Pancreas (tissue), 10 donors: ENCODE measurements around the gene KDM4C. TPM values are rescaled to one million over a fixed set of nuclear protein-coding genes. Genes with fewer than 3 reads are reported as not detected.
"Not testable (repeated sequence)": the region's sequence is repeated elsewhere in the genome, so short reads cannot be mapped to it uniquely, and the experiment has no call there.

Experiments used
- ATAC-seq, 4 donors: fragments of 200-7000 bp; cut with Tn5 transposase; one replicate each; pipeline versions ENCODE4 v1.8.0 to v1.9.1; 2020; ENCODE audit warnings: mild to moderate bottlenecking in 4 of 4, moderate library complexity in 4 of 4
- DNase-seq, 6 donors: peaks; one replicate each; pipeline ENCODE4 v3.0.0-alpha.2; 2020
- FAIRE-seq: peaks from 2 replicates; lab custom pipeline; 2012; peaks lifted over from hg19 to GRCh38; lab: Jason Lieb, UNC
- H3K27ac ChIP-seq, 4 donors: fragments of 200-600 bp; sonication (generic); 1 replicate in 3 of 4; 2 replicates in 1 of 4; pipeline versions ENCODE4 v1.5.0 to v1.8.0; 2020
- H3K27me3 ChIP-seq, 4 donors: fragments of 200-600 bp; one replicate each; pipeline ENCODE4 v1.8.0; 2021
- H3K36me3 ChIP-seq, 3 donors: fragments of 200-600 bp; sonication (generic) in 1 of 3; one replicate each; pipeline versions ENCODE4 v1.5.0 to v1.8.0; 2020 to 2021
- H3K4me1 ChIP-seq, 3 donors: fragments of 200-600 bp; one replicate each; pipeline ENCODE4 v1.8.0; 2021
- H3K4me3 ChIP-seq, 4 donors: fragments of 200-600 bp; sonication (generic) in 2 of 4; one replicate each; pipeline versions ENCODE4 v1.5.0 to v1.8.0; 2020 to 2021
- H3K9me3 ChIP-seq, 4 donors: fragments of 200-600 bp; one replicate each; pipeline ENCODE4 v1.8.0; 2021
- WGBS, 2 donors: extraction: QIAGEN DNeasy Blood & Tissue Kit; methylation state at CpG; one replicate each; pipeline ENCODE4 v1.1.7; 2013; 5-methylcytosine and 5-hydroxymethylcytosine counted together
- intact Hi-C, 3 donors: fragments of 100-400 bp; cut with DNase I; formaldehyde crosslinking; loops; one replicate each; pipeline versions ENCODE4 v1.11.1 to v1.14.2; 2022
- polyA plus RNA-seq, 2 donors: library from polyadenylated mRNA; stranded (reverse); fragments of 200-250 nt; gene quantifications; one replicate each; pipeline ENCODE4 v1.2.3, GENCODE V29; 2013
- total RNA-seq, 6 donors: library from RNA; stranded (reverse); fragmentation: NEBNext Ultra II Directional in 4 of 6; extraction: Animal tissue kit (Norgen Biotek cat#: 25700) in 4 of 6; gene quantifications; one replicate each; pipeline versions ENCODE4 v1.2.1 to v1.2.4, GENCODE V29; 2021 to 2023
- TF ChIP-seq, protein P1 (sequence below), 4 donors: fragments of 200-600 bp; sonication (generic) in 3 of 4; IDR thresholded peaks; one replicate each; pipeline versions ENCODE4 v1.5.0 to v1.8.0; 2021; ENCODE audit warnings: antibody characterized with exemption in 4 of 4
- donor health status: healthy with polysubstance abuse.
- donor health status: DM: no; HTN: no; CAD: no; lungs with moderate emphysema.
- donor health status: DM: no; HTN: no; CAD: no.
- donor health status: control.
- donor health status: control.
- donor health status: Bipolar disorder and iron deficiency.
- donor health status: DM: yes; HTN: yes; CAD: no.
- donor health status: DM: no; HTN: no; CAD: no.
- donor health status: DM: no; HTN: no; CAD: no.
- donor health status: DM: yes; HTN: yes; CAD: no.

The KDM4C gene
- total RNA-seq (10 to 100 TPM; 18.4 to 30.8 (median 21.1) TPM), polyA plus RNA-seq (10 to 100 TPM; 10.5 to 15.1 TPM)

DNA sequence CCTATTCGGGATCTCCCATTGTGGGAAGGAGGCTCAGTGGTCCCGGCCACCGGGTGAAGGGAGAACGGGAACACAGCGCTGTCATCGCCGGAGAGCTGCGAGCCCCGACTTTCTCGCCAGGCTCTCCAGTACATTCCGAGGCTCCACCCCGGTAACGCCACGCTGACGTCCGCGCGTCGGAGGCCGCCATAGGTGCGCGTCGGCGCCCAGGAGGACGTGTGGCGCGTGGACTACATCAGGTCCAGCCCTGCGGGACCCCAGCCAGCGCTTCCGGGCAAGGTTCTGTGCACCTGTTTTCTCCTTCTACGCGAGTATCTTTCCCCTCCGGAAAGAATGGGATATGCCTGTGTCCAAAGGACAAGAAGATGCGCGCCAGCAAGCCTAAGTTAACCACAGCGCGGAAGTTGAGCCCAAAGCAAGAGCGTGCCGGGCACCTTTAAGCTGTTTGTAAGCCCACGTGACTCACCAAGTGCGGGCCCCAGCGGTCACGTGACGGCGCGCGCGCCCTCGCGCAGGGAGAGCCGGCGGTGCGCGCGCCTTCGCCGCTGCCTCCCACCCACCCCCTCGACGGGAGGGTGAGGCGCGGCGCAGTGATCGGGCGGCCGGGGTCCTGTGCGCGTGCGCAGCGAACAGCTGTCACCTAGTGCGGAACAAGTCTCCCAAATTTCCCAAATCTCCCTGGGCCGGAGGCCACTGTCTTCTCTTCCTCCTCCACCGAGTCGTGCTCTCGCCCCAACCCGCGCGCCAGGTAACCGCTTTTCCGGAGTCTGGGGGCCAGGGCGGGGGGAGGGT is at the start of gene KDM4C:
TSS of gene KDM4C (plus strand) at position 518 of the 792 bp plus-strand sequence. CDS start 35,016 bp downstream, outside the sequence.
- H3K36me3 ChIP-seq: no peaks in the 10 kb centered on the region
- 0% methylated on average over 75 to 80 of the region's 80 CpGs for WGBS, 2 donors
- TF ChIP-seq, protein P1, sequence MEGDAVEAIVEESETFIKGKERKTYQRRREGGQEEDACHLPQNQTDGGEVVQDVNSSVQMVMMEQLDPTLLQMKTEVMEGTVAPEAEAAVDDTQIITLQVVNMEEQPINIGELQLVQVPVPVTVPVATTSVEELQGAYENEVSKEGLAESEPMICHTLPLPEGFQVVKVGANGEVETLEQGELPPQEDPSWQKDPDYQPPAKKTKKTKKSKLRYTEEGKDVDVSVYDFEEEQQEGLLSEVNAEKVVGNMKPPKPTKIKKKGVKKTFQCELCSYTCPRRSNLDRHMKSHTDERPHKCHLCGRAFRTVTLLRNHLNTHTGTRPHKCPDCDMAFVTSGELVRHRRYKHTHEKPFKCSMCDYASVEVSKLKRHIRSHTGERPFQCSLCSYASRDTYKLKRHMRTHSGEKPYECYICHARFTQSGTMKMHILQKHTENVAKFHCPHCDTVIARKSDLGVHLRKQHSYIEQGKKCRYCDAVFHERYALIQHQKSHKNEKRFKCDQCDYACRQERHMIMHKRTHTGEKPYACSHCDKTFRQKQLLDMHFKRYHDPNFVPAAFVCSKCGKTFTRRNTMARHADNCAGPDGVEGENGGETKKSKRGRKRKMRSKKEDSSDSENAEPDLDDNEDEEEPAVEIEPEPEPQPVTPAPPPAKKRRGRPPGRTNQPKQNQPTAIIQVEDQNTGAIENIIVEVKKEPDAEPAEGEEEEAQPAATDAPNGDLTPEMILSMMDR (IDR thresholded peaks at IDR 0.05): no peak
- no peak for FAIRE-seq
- ATAC-seq: peak; percentile 86 to 93 (median 87)
- peak within 1 kb of the TSS; percentile 86 to 99 (median 96) for H3K4me3 ChIP-seq
- intact Hi-C loops: no loop called here
- DNase-seq: peak; percentile 94 to 99 (median 96)
- peak within 1 kb of the TSS; percentile 94 to 99 (median 97) for H3K27ac ChIP-seq
- peaks cover 5 to 19% (median 9%) of the 10 kb centered on the region in 3 donors for H3K4me1 ChIP-seq
- H3K9me3 ChIP-seq: no peaks in the 10 kb centered on the region
- H3K27me3 ChIP-seq: no peaks in the 10 kb centered on the region

DNA sequence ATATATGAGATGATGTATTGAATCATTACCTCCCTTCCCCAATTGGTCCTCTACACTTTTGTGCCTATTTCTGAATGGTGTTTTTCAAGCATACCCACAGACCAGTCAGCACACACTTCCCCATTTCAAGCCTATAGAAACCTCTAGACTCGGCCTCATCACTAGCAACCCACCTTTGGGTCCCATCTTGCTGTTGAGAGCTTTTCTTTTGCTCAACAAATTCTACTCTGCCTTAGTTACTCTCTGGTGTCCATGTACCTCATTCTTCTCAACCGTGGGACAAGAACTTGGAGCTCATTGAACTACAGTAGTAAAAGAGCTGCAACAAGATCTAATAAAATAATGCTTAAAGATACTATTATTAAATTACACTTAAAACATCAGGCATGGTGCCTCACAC is 49.0 kb upstream of the KDM4C start:
- no peaks in the 10 kb centered on the region for H3K27me3 ChIP-seq
- FAIRE-seq (no peak), ATAC-seq (no peak), DNase-seq (no peak)
- no peak overlapping the region for H3K27ac ChIP-seq
- intact Hi-C loops: no loop called here
- H3K4me3 ChIP-seq: no peak overlapping the region
- 81 to 87% methylated on average over 2 of the region's 2 CpGs for WGBS, 2 donors
- H3K4me1 ChIP-seq: peaks cover 0 to 3% (median 0%) of the 10 kb centered on the region in 3 donors
- H3K9me3 ChIP-seq: no peaks in the 10 kb centered on the region
- no peaks in the 10 kb centered on the region for H3K36me3 ChIP-seq
- TF ChIP-seq, protein P1 (IDR thresholded peaks at IDR 0.05): no peak

DNA sequence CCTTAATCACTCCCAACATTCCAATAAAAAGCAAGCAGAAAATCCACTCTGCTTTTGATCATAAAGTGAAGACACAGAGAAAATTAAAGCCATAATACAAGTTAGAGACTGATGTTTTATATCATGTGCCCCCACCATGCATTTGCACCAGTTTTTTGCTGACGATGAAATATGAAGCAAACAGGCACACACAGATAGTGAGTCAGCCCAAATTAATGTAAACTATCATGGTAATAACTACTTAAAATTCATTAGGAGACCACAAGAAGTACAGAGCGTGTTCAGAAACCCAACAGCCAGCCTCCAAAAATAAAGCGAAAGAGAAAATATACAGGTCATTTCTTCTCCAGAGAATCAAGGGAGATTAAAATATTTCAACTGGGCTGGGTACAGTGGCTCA is 46.4 kb upstream of the KDM4C start:
- 83 to 90% methylated on average over 3 of the region's 3 CpGs for WGBS, 2 donors
- DNase-seq (no peak), FAIRE-seq (no peak), ATAC-seq (no peak)
- Histone ChIP-seq H3K27ac (no peak overlapping the region), H3K9me3 (no peaks in the 10 kb centered on the region), H3K27me3 (no peaks in the 10 kb centered on the region), H3K4me1 (peaks cover 0 to 4% (median 0%) of the 10 kb centered on the region in 3 donors), H3K4me3 (no peak overlapping the region), H3K36me3 (no peaks in the 10 kb centered on the region)
- TF ChIP-seq, protein P1 (IDR thresholded peaks at IDR 0.05): no peak
- intact Hi-C loops: no loop called here

DNA sequence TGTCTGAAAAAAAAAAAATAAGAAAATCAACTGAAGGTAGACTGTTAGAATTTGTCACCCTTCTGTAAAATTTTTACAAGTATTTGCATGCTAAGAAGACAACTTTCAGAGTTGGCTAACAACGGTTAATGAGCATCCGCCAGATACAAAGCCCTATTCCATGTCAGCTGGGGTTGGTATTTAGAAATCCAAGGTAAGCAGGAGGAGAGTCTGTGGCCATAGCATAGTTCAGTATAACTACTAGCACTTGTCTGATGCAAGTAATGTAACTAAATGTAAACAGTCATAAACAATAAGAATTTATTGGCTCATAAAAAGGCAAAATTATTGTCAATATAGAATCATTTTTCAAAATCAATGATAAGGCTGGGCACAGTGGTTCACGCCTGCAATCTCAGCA is 45.7 kb upstream of the KDM4C start:
- FAIRE-seq (no peak), DNase-seq (no peak), ATAC-seq (no peak)
- intact Hi-C loops: no loop called here
- Histone ChIP-seq H3K36me3 (no peaks in the 10 kb centered on the region), H3K9me3 (no peaks in the 10 kb centered on the region), H3K27me3 (no peaks in the 10 kb centered on the region), H3K4me1 (peaks cover 0 to 4% (median 0%) of the 10 kb centered on the region in 3 donors), H3K27ac (no peak overlapping the region), H3K4me3 (no peak overlapping the region)
- TF ChIP-seq, protein P1 (IDR thresholded peaks at IDR 0.05): no peak
- WGBS, 2 donors: 78 to 80% methylated on average over 3 of the region's 3 CpGs

DNA sequence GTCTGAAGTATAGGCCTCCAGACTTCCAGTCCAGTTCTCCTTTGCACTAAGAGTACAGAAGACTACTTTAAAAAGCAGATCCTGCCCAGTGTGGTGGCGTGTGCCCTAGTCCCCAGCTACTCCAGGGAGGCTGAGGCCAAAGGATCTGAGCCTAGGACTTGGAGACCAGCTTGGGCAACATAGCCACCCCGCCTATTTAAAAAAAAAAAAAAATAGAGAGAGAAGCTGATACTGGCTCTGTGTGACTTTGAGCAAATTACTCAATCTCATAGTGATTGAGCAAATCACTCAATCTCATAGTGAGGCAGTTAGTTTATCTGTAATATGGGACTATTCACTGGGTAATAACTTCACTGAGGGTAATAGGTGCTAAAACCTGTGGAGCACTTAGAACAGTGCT is 43.6 kb upstream of the KDM4C start:
- ATAC-seq (no peak), FAIRE-seq (no peak), DNase-seq (no peak)
- Histone ChIP-seq H3K9me3 (no peaks in the 10 kb centered on the region), H3K4me3 (no peak overlapping the region), H3K4me1 (peaks cover 0 to 4% (median 0%) of the 10 kb centered on the region in 3 donors), H3K36me3 (no peaks in the 10 kb centered on the region), H3K27ac (no peak overlapping the region), H3K27me3 (no peaks in the 10 kb centered on the region)
- WGBS, 2 donors: 81 to 89% methylated on average over 2 of the region's 2 CpGs
- TF ChIP-seq, protein P1 (IDR thresholded peaks at IDR 0.05): no peak
- intact Hi-C loops: no loop called here

DNA sequence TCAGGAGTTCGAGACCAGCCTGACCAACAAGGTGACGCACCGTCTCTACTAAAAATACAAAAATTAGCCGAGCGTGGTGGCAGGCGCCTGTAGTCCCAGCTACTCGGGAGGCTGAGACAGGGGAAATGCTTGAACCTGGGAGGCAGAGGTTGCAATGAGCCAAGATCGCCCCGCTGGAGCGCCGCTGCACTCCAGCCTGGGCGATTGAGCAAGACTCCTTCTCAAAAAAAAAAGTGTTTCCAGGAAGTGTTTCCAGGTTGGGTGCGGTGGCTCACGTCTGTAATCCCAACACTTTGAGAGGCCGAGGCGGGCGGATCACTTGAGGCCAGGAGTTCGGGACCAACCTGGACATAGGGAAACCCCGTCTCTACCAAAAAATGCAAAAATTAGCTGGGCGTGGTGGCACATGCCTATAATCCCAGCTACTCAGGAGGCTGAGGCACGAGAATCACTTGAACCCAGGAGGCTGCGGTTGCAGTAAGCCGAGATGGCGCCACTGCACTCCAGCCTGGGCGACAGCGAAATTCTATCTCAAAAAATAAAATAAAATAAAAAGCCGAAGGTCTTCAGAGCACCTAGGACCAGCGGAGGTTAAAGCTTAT is 42.5 kb upstream of the KDM4C start:
- H3K9me3 ChIP-seq, intact Hi-C loops, H3K27me3 ChIP-seq, FAIRE-seq, H3K36me3 ChIP-seq, H3K4me1 ChIP-seq: not testable (repeated sequence)
- DNase-seq: peak in 3 of 6 donors; percentile 11 to 20 (median 15)
- peak overlapping the region; percentile 85 to 90 (median 87) for H3K27ac ChIP-seq
- H3K4me3 ChIP-seq: peak overlapping the region in 3 of 4 donors; percentile 30 to 53 (median 49)
- WGBS, 2 donors: 54 to 73% methylated on average over 28 of the region's 28 CpGs
- ATAC-seq: peak in 1 of 4 donors; percentile 35
